ENCODE results near the gene TNIP2. TPM values are rescaled to one million over a fixed set of nuclear protein-coding genes. Genes with fewer than 3 reads are reported as not detected.

Gene TNIP2
- total and polyA plus RNA-seq, 2 donors (not counting 1 experiment from before 2014, with no cell fraction given): 47.6 to 71.9 TPM

DNA sequence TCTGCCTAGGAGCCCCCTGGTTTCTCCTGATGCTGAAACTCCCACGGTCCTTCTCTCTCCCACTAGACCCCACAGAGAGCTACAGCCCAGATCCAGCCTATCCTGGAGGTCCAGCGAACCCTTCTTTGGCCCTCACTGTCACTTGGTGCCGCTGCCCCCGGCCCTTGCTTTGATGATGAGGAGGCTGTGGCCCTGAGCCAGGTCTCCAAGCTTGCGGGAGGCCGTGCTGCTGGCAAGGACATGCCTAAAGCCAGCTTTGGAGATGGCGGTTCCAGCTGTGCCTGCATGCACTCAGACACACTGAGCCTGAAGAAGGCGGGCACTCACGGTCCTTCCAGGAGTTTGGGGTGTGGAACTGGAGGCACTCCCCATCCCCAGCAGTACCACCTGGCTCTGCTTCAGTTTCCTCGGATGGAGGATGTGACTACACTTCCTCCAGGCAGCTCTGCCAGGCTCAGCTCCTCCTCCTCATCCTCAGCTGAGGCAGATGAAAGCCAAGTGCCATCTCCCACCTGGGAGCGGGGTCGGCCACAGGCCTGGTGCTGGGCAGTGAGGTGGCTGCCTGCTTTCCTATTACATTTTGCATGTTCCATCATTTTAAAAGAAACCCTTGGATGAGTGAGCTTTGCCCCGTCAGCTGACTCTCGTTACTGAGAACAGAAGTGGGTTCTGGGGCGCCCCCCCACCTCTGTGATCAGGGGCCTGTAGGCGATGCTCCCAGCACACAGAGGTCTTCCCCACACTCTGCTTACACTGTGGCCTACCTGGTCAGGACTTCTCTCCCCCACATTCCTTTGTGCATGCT lies 9.0 kb downstream of the TNIP2 start:
- peak overlapping the region; percentile 93 for H3K27ac Mint-ChIP-seq
- CTCF ChIA-PET: interaction anchor here (1.2 to 2.7 kb wide), 7 partner anchors 9 to 231 kb away, joined by 3 to 9 read pairs (median 4); no protein-coding TSS in a partner anchor
- peaks cover 4 to 52% of the 10 kb centered on the region in 2 experiments for H3K36me3 ChIP-seq (replicated peaks in 1 of 2; ENCODE audit: control extremely low read depth in 1 of 2, control insufficient read depth in 1 of 2, extremely low read depth in 1 of 2, insufficient read depth in 2 of 2, low read length in 1 of 2)

More for the DNA sequence above, 9.0 kb downstream of the TNIP2 start:
- ATAC-seq (ENCODE audit: low read depth): no peak
- Mint-ChIP-seq H3K4me1 (peaks cover 46% of the 10 kb centered on the region), H3K4me3 (peak overlapping the region; percentile 70), H3K27me3 (no peaks in the 10 kb centered on the region), H3K9me3 (ENCODE audit: insufficient read depth) (no peaks in the 10 kb centered on the region)
- Histone ChIP-seq H2AFZ (ENCODE audit: insufficient read depth, low read depth, low read length, poor library complexity, severe bottlenecking) (no peak overlapping the region), H3K4me3 (ENCODE audit: control extremely low read depth in 1 of 5, extremely low read depth in 1 of 5, insufficient read depth in 1 of 5, low read depth in 2 of 5, low read length in 4 of 5) (peak overlapping the region in 1 of 5 experiments; percentile 17), H3K4me1 (ENCODE audit: control insufficient read depth in 2 of 2, insufficient read depth in 2 of 2, low read length in 2 of 2) (peaks cover 30 to 44% of the 10 kb centered on the region in 2 donors), H3K79me2 (ENCODE audit: control insufficient read depth, insufficient read depth, low read length) (peaks cover 58% of the 10 kb centered on the region), H4K20me1 (ENCODE audit: control insufficient read depth, insufficient read depth, low read length, poor library complexity, severe bottlenecking) (peaks cover 46% of the 10 kb centered on the region), H3K27ac (ENCODE audit: low read length in 2 of 2) (peak overlapping the region; percentile 93 to 95), H3K27me3 (replicated peaks in 1 of 4; ENCODE audit: control extremely low read depth in 1 of 4, control insufficient read depth in 3 of 4, insufficient read depth in 4 of 4, low read length in 3 of 4) (no peaks in the 10 kb centered on the region), H3K9ac (ENCODE audit: low read length) (no peak overlapping the region), H3K4me2 (replicated peaks; ENCODE audit: low read depth, low read length, poor library complexity, severe bottlenecking) (peak overlapping the region; percentile 63), H3K9me3 (ENCODE audit: control extremely low read depth in 1 of 3, control insufficient read depth in 2 of 3, insufficient read depth in 1 of 3, low read length in 2 of 3) (no peaks in the 10 kb centered on the region)
- intact Hi-C loops (cut with micrococcal nuclease): loop anchor here (1.0 to 10.0 kb wide), 7 partner anchors 9 to 298 kb away; partner anchors contain the start of genes FAM193A, RNF4 and TNIP2
- 72% methylated on average over 15 of the region's 16 CpGs for WGBS (ENCODE audit: insufficient coverage)
- DNase-seq: no peak
- POLR2A ChIA-PET: interaction anchor here (0.7 to 2.3 kb wide), 9 partner anchors 9 to 434 kb away, joined by 3 to 8 read pairs (median 3); partner anchors contain the start of gene TNIP2
- no peak for TF ChIP-seq EZH2 (IDR thresholded peaks at IDR 0.05; ENCODE audit: borderline replicate concordance, insufficient read depth, low read depth, low read length, poor library complexity, severe bottlenecking)
- TF ChIP-seq, protein P1, sequence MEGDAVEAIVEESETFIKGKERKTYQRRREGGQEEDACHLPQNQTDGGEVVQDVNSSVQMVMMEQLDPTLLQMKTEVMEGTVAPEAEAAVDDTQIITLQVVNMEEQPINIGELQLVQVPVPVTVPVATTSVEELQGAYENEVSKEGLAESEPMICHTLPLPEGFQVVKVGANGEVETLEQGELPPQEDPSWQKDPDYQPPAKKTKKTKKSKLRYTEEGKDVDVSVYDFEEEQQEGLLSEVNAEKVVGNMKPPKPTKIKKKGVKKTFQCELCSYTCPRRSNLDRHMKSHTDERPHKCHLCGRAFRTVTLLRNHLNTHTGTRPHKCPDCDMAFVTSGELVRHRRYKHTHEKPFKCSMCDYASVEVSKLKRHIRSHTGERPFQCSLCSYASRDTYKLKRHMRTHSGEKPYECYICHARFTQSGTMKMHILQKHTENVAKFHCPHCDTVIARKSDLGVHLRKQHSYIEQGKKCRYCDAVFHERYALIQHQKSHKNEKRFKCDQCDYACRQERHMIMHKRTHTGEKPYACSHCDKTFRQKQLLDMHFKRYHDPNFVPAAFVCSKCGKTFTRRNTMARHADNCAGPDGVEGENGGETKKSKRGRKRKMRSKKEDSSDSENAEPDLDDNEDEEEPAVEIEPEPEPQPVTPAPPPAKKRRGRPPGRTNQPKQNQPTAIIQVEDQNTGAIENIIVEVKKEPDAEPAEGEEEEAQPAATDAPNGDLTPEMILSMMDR (IDR thresholded peaks at IDR 0.05): no peak
